ENCODE measurements around the gene FCHSD2.
"Not testable (repeated sequence)": the region's sequence is repeated elsewhere in the genome, so short reads cannot be mapped to it uniquely, and the experiment has no call there.

FCHSD2 gene

GRCh38 chr11:72912253-72912652 is 229.9 kb downstream of the FCHSD2 start:
- no peak for DNase-seq

- DNase-seq, result not testable (repeated sequence)
Observed at GRCh38 chr11:72909558-72910388, 232.3 kb downstream of the FCHSD2 start.

GRCh38 chr11:72908032-72908676 is 234.0 kb downstream of the FCHSD2 start:
- DNase-seq, result no peak

- DNase-seq, result no peak
Observed at GRCh38 chr11:72904016-72904415, 238.1 kb downstream of the FCHSD2 start.

- no peak for DNase-seq
Observed at GRCh38 chr11:72901374-72901773, 240.7 kb downstream of the FCHSD2 start.

GRCh38 chr11:72900013-72900412 is 242.1 kb downstream of the FCHSD2 start:
- DNase-seq, result no peak

GRCh38 chr11:72899238-72899637 is 242.9 kb downstream of the FCHSD2 start:
- DNase-seq, result no peak

GRCh38 chr11:72897506-72897905 is 244.6 kb downstream of the FCHSD2 start:
- no peak for DNase-seq

GRCh38 chr11:72896431-72896830 is 245.7 kb downstream of the FCHSD2 start:
- no peak for DNase-seq

- DNase-seq, result no peak
Observed at GRCh38 chr11:72890881-72891280, 251.2 kb downstream of the FCHSD2 start.

- DNase-seq, result no peak
Observed at GRCh38 chr11:72886619-72887018, 255.5 kb downstream of the FCHSD2 start.

- DNase-seq, result no peak
Observed at GRCh38 chr11:72885749-72886609, 256.1 kb downstream of the FCHSD2 start.

- no peak for DNase-seq
Observed at GRCh38 chr11:72876147-72876546, 266.0 kb downstream of the FCHSD2 start.

- DNase-seq, result no peak
Observed at GRCh38 chr11:72875736-72876135, 266.4 kb downstream of the FCHSD2 start.

- no peak for DNase-seq
Observed at GRCh38 chr11:72872012-72872411, 270.1 kb downstream of the FCHSD2 start.

GRCh38 chr11:72871119-72871518 is 271.0 kb downstream of the FCHSD2 start:
- DNase-seq, result no peak

- no peak for DNase-seq
Observed at GRCh38 chr11:72869831-72870230, 272.3 kb downstream of the FCHSD2 start.

GRCh38 chr11:72867970-72868369 is 274.1 kb downstream of the FCHSD2 start:
- no peak for DNase-seq

- DNase-seq, result no peak
Observed at GRCh38 chr11:72864702-72865655, 277.1 kb downstream of the FCHSD2 start.

- DNase-seq, result peak; percentile 28
Observed at GRCh38 chr11:72863916-72864315, 278.2 kb downstream of the FCHSD2 start.

- DNase-seq, result no peak
Observed at GRCh38 chr11:72863091-72863490, 279.0 kb downstream of the FCHSD2 start.

GRCh38 chr11:72860592-72860991 is 281.5 kb downstream of the FCHSD2 start:
- no peak for DNase-seq
